CD4-positive, alpha-beta T cell treated with Interleukin-17A for 4 hours (primary cell): ENCODE results near the gene MKLN1.
A peak's percentile ranks its signal among the peaks of the same experiment; 100 is the strongest.

Source experiments
- DNase-seq: peaks from one replicate; pipeline ENCODE4 v3.0.0-alpha.2; 2020; ENCODE audit warnings: mixed read lengths

The MKLN1 gene

GRCh38 chr7:131355917-131356777 lies 28.5 kb downstream of the MKLN1 start:
- no peak for DNase-seq

GRCh38 chr7:131357282-131357880 lies 29.7 kb downstream of the MKLN1 start:
- no peak for DNase-seq

GRCh38 chr7:131358636-131359035 lies 31.0 kb downstream of the MKLN1 start:
- no peak for DNase-seq

GRCh38 chr7:131359136-131359776 lies 31.6 kb downstream of the MKLN1 start:
- DNase-seq = no peak

GRCh38 chr7:131363719-131364118 lies 36.0 kb downstream of the MKLN1 start:
- DNase-seq = no peak

GRCh38 chr7:131364767-131365344 lies 37.2 kb downstream of the MKLN1 start:
- no peak for DNase-seq

GRCh38 chr7:131365838-131366237 lies 38.2 kb downstream of the MKLN1 start:
- DNase-seq = no peak

GRCh38 chr7:131369354-131369753 lies 41.7 kb downstream of the MKLN1 start:
- no peak for DNase-seq

- peak; percentile 37 for DNase-seq
These were observed 42.9 kb downstream of the MKLN1 start for GRCh38 chr7:131370523-131370968.

- DNase-seq = no peak
These were observed 43.7 kb downstream of the MKLN1 start for GRCh38 chr7:131371411-131371810.

GRCh38 chr7:131372554-131372953 lies 44.9 kb downstream of the MKLN1 start:
- DNase-seq = no peak

- no peak for DNase-seq
These were observed 47.1 kb downstream of the MKLN1 start for GRCh38 chr7:131374821-131375220.

- DNase-seq = no peak
These were observed 53.6 kb downstream of the MKLN1 start for GRCh38 chr7:131381069-131381838.

GRCh38 chr7:131383417-131384285 lies 56.0 kb downstream of the MKLN1 start:
- no peak for DNase-seq

- DNase-seq = no peak
These were observed 56.6 kb downstream of the MKLN1 start for GRCh38 chr7:131384286-131384635.

GRCh38 chr7:131385039-131385605 lies 57.4 kb downstream of the MKLN1 start:
- no peak for DNase-seq

GRCh38 chr7:131388126-131388525 lies 60.5 kb downstream of the MKLN1 start:
- DNase-seq = no peak

- no peak for DNase-seq
These were observed 62.6 kb downstream of the MKLN1 start for GRCh38 chr7:131390275-131390674.

GRCh38 chr7:131391145-131391544 lies 63.5 kb downstream of the MKLN1 start:
- DNase-seq = no peak

GRCh38 chr7:131400681-131401176 lies 73.1 kb downstream of the MKLN1 start:
- no peak for DNase-seq

GRCh38 chr7:131401194-131401593 lies 73.5 kb downstream of the MKLN1 start:
- no peak for DNase-seq
